A549 (cell line): ENCODE results near the gene CXCR3. TPM values are rescaled to one million over a fixed set of nuclear protein-coding genes. Genes with fewer than 3 reads are reported as not detected.
A peak's percentile ranks its signal among the peaks of the same experiment; 100 is the strongest.

Experiments
- ATAC-seq, 2 experiments: fragments of 200-7000 bp in 1 of 2; fragments of >200 bp in 1 of 2; cut with Nextera tagmentation in 1 of 2; cut with Tn5 transposase in 1 of 2; 3 replicates each; pipeline versions ENCODE4 v1.8.0 to v1.9.1; 2018 to 2020; ENCODE audit warnings: mild to moderate bottlenecking in 1 of 2, moderate library complexity in 1 of 2
- CTCF ChIA-PET: fragments of 300-600 bp; sonication (Branson Sonifier 250); formaldehyde crosslinking; extraction: SDS; loops from one replicate; lab custom pipeline; 2021; ENCODE audit warnings: antibody characterized with exemption, inconsistent platforms; lab: Yijun Ruan, JAX
- POLR2A ChIA-PET: fragments of 350-600 bp; formaldehyde crosslinking; extraction: SDS; loops from one replicate; lab custom pipeline; 2021; ENCODE audit warnings: antibody characterized with exemption, inconsistent platforms; lab: Yijun Ruan, JAX
- DNase-seq, 2 experiments: peaks; one replicate each; pipeline versions ENCODE4 v3.0.0 to v3.0.0-alpha.2; 2011 to 2016; ENCODE audit warnings: low read depth in 1 of 2, low spot score in 1 of 2
- FAIRE-seq: peaks from 2 replicates; lab custom pipeline; 2011; peaks lifted over from hg19 to GRCh38; lab: Jason Lieb, UNC
- H3K27ac ChIP-seq, 2 experiments: fragments of >200 bp; sonication (Bioruptor Twin); formaldehyde crosslinking; 3 replicates each; pipeline ENCODE4 v1.5.1; 2016 to 2017
- H3K4me1 ChIP-seq: fragments of >200 bp; sonication (Bioruptor Twin); formaldehyde crosslinking; 3 replicates; pipeline ENCODE4 v1.6.1; 2016
- H3K4me2 ChIP-seq: fragments of >200 bp; sonication (Bioruptor Twin); formaldehyde crosslinking; 3 replicates; pipeline ENCODE4 v1.6.1; 2016
- H3K4me3 ChIP-seq: fragments of >200 bp; sonication (Bioruptor Twin); formaldehyde crosslinking; 3 replicates; pipeline ENCODE4 v1.5.1; 2016
- H3K9me3 ChIP-seq: fragments of >200 bp; sonication (Bioruptor Twin); formaldehyde crosslinking; 3 replicates; pipeline ENCODE4 v1.6.1; 2016
- BHLHE40 ChIP-seq: IDR thresholded peaks from 2 replicates; pipeline ENCODE4 v1.6.1; 2012; ENCODE audit warnings: low read depth, low read length, inconsistent platforms
- CEBPB ChIP-seq, 2 experiments: fragments of >200 bp in 1 of 2; sonication (Bioruptor Twin) in 1 of 2; formaldehyde crosslinking in 1 of 2; IDR thresholded peaks; 2 replicates each; pipeline ENCODE4 v1.6.1; 2012 to 2016
- CHD4 ChIP-seq: fragments of 200-600 bp; sonication (generic); IDR thresholded peaks from 2 replicates; pipeline ENCODE4 v1.6.1; 2016; ENCODE audit warnings: antibody characterized with exemption, mild to moderate bottlenecking, borderline replicate concordance
- E2F6 ChIP-seq: IDR thresholded peaks from 2 replicates; pipeline ENCODE4 v1.6.1; 2012; ENCODE audit warnings: low read depth, borderline replicate concordance
- ELK1 ChIP-seq: fragments of 150-350 bp; IDR thresholded peaks from 2 replicates; pipeline ENCODE4 v1.6.1; 2014; ENCODE audit warnings: low read depth, mild to moderate bottlenecking, low read length
- EP300 ChIP-seq, 2 experiments: fragments of >200 bp; sonication (Bioruptor Twin); formaldehyde crosslinking; IDR thresholded peaks; 2 replicates in 1 of 2; 3 replicates in 1 of 2; pipeline ENCODE4 v1.6.1; 2016 to 2017
- FOSB ChIP-seq: fragments of 250-450 bp; sonication (Bioruptor Pico); IDR thresholded peaks from 2 replicates; pipeline ENCODE4 v1.5.0; 2020; ENCODE audit warnings: mild to moderate bottlenecking, moderate library complexity
- HEYL ChIP-seq: fragments of 250-450 bp; sonication (Bioruptor Pico); IDR thresholded peaks from 2 replicates; pipeline ENCODE4 v1.8.0; 2021; ENCODE audit warnings: mild to moderate bottlenecking, moderate library complexity
- HOXB13 ChIP-seq: fragments of 250-450 bp; sonication (Bioruptor Pico); IDR thresholded peaks from 2 replicates; pipeline ENCODE4 v1.5.0; 2020; ENCODE audit warnings: low read depth, mild to moderate bottlenecking, moderate library complexity
- JUNB ChIP-seq: fragments of >200 bp; sonication (Bioruptor Twin); formaldehyde crosslinking; IDR thresholded peaks from 2 replicates; pipeline ENCODE4 v1.6.1; 2016
- KDM1A ChIP-seq: fragments of 200-600 bp; sonication (generic); IDR thresholded peaks from 2 replicates; pipeline ENCODE4 v1.6.1; 2016; ENCODE audit warnings: low read depth, mild to moderate bottlenecking
- RAD21 ChIP-seq, 2 experiments: fragments of >200 bp in 1 of 2; sonication (Bioruptor Twin) in 1 of 2; formaldehyde crosslinking in 1 of 2; IDR thresholded peaks in 1 of 2; conservative IDR thresholded peaks in 1 of 2; 2 replicates in 1 of 2; 3 replicates in 1 of 2; pipeline ENCODE4 v1.6.1; 2012 to 2018; ENCODE audit warnings: inconsistent platforms in 1 of 2
- RARB ChIP-seq: fragments of 250-450 bp; sonication (Bioruptor Pico); IDR thresholded peaks from 2 replicates; pipeline ENCODE4 v1.8.0; 2021; ENCODE audit warnings: mild to moderate bottlenecking, moderate library complexity
- SMC3 ChIP-seq: fragments of >200 bp; sonication (Bioruptor Twin); formaldehyde crosslinking; IDR thresholded peaks from 3 replicates; pipeline ENCODE4 v1.6.1; 2018; ENCODE audit warnings: inconsistent platforms
- TFCP2L1 ChIP-seq: fragments of 250-450 bp; sonication (Bioruptor Pico); IDR thresholded peaks from 2 replicates; pipeline ENCODE4 v1.5.0; 2021; ENCODE audit warnings: mild to moderate bottlenecking
- TP53 ChIP-seq: fragments of 250-450 bp; sonication (Bioruptor Pico); IDR thresholded peaks from 2 replicates; pipeline ENCODE4 v1.5.0; 2021; ENCODE audit warnings: mild to moderate bottlenecking, moderate library complexity
- ZC3H11A ChIP-seq: fragments of 450-650 bp; IDR thresholded peaks from 2 replicates; pipeline ENCODE4 v1.6.1; 2014; ENCODE audit warnings: antibody characterized with exemption, mild to moderate bottlenecking
- ZSCAN20 ChIP-seq: fragments of 250-450 bp; sonication (Bioruptor Pico); IDR thresholded peaks from 2 replicates; pipeline ENCODE4 v1.8.0; 2022; ENCODE audit warnings: mild to moderate bottlenecking, moderate library complexity
- WGBS: methylation state at CpG from one replicate; pipeline ENCODE4 v1.1.6; 2017; ENCODE audit errors: missing lambda C conversion rate; 5-methylcytosine and 5-hydroxymethylcytosine counted together
- polyA plus RNA-seq, 4 experiments: library from polyadenylated mRNA; depleted of rRNA in 3 of 4; stranded (reverse); fragments of >200 nt; fragmentation: RNase III in 1 of 4; extraction: RNeasy Plus Mini Kit Qiagen cat#74134 plus additional on column Dnase treatment in 1 of 4; gene quantifications; 2 replicates in 3 of 4; 3 replicates in 1 of 4; pipeline ENCODE4 v1.2.3, GENCODE V29; 2011 to 2017
- TF ChIP-seq, protein P1 (sequence below): fragments of >200 bp; sonication (Bioruptor Twin); formaldehyde crosslinking; IDR thresholded peaks from 3 replicates; pipeline ENCODE4 v1.6.1; 2016
- TF ChIP-seq, protein P2 (sequence below): IDR thresholded peaks from 2 replicates; pipeline ENCODE4 v1.6.1; 2012

Gene CXCR3
- polyA plus RNA-seq, 2 of the 4 experiments (the other 2 are of a cell fraction) = not detected

GRCh38 chrX:71581210-71581609 lies 37.1 kb downstream of the CXCR3 start:
- FAIRE-seq = peak; percentile 88
- Histone ChIP-seq H3K27ac (no peak overlapping the region), H3K4me3 (no peak overlapping the region), H3K4me1 (no peaks in the 10 kb centered on the region), H3K4me2 (no peak overlapping the region), H3K9me3 (no peaks in the 10 kb centered on the region)
- 83% methylated on average over 5 of the region's 5 CpGs for WGBS
- ChIA-PET POLR2A (no interaction called here), CTCF (interaction anchor here (0.7 kb wide), 1 partner anchor 336 kb away, joined by 3 read pairs; no protein-coding TSS in a partner anchor)
- no peak for ATAC-seq
- TF ChIP-seq CEBPB (IDR thresholded peaks at IDR 0.05) (no peak), ZSCAN20 (CRISPR knock-in tag) (no peak), EP300 (IDR thresholded peaks at IDR 0.05) (no peak)
- no peak for DNase-seq

DNA sequence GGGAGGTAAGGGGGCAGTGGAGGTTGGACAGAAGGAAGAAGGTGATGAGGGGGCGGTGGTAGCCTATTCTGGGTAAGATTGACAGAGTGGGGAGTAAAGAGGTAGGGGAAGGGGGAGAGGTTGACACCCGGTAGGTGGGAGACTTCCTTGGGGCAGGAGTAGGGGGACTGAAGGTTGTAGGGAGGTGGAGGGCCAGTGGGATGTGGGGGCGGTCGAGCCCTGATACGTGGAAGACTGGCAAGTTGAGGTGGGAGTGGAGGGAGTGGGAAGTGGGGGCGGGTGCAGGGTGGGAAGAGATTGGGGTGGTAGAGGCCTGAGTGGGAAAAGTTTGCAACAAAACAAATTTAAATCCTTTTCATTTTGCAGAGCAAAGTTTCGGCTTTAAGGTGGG lies 38.3 kb downstream of the CXCR3 start:
- H3K4me1 ChIP-seq = no peaks in the 10 kb centered on the region
- WGBS = 95% methylated on average over 7 of the region's 7 CpGs
- ChIA-PET POLR2A (no interaction called here), CTCF (no interaction called here)
- FAIRE-seq (no peak), ATAC-seq (peak in 1 of 2 experiments; percentile 50; a peak in 1 of 6 replicates), DNase-seq (no peak)
- no peak for TF ChIP-seq FOSB (CRISPR knock-in tag)
- no peak overlapping the region for H3K27ac ChIP-seq
- no peak overlapping the region for H3K4me3 ChIP-seq
- H3K9me3 ChIP-seq = no peaks in the 10 kb centered on the region
- H3K4me2 ChIP-seq = no peak overlapping the region

DNA sequence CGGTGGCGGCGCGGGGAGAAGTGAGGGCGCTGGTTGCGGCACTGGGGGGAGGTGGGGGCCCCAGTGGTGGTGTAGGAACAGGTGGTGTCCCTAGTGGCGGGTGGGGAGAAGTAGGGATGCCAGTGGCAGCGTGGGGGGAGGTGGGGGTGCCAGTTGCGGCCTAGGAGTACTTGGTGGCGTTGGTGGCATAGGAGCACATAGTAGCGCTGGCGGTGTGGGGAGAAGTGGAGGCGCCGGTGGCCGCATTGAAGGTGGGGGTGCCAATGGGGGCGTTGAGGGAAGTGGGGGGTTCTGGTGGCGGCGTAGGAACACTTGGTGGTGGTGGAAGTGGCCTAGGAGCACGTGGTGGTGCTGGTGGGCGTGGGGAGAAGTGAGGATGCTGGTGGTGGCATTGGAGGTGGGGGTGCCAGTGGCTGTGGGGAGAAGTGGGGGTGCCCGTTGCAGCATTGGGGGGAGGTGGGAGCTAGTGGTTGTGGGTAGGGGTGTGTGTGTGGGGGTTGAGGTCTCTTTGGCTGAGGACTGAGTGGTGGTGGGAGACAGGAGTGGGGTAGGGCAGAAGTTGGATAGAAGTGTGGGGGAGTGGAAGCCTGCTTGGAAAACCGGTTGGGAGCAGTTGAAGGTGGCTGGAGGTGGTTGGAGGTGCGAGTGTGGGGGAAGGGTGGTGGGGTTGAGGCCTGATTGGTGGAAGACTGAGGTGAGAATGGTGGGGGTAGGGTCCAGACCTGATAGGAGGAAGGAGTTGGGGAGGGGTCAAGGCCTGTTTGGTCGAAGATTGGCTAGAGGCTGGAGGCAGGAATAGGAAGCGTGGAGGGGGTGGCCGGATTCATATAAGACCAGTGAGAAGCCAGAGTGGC lies 38.9 kb downstream of the CXCR3 start:
- TF ChIP-seq TFCP2L1 (CRISPR knock-in tag) = no peak
- TF ChIP-seq E2F6 = no peak
- TF ChIP-seq RARB (CRISPR knock-in tag) = no peak
- no peak for TF ChIP-seq ZC3H11A
- no peak for TF ChIP-seq CHD4
- TF ChIP-seq SMC3 = no peak
- TF ChIP-seq, protein P1, sequence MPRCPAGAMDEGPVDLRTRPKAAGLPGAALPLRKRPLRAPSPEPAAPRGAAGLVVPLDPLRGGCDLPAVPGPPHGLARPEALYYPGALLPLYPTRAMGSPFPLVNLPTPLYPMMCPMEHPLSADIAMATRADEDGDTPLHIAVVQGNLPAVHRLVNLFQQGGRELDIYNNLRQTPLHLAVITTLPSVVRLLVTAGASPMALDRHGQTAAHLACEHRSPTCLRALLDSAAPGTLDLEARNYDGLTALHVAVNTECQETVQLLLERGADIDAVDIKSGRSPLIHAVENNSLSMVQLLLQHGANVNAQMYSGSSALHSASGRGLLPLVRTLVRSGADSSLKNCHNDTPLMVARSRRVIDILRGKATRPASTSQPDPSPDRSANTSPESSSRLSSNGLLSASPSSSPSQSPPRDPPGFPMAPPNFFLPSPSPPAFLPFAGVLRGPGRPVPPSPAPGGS = no peak
- no peak for TF ChIP-seq RAD21 (conservative IDR thresholded peaks at IDR 0.05 in 1 of 2, IDR thresholded peaks at IDR 0.05 in 1 of 2)
- TF ChIP-seq TP53 = no peak
- TF ChIP-seq ELK1 = no peak
- no peak for TF ChIP-seq EP300 (IDR thresholded peaks at IDR 0.05)
- TF ChIP-seq KDM1A = no peak
- TF ChIP-seq, protein P2, sequence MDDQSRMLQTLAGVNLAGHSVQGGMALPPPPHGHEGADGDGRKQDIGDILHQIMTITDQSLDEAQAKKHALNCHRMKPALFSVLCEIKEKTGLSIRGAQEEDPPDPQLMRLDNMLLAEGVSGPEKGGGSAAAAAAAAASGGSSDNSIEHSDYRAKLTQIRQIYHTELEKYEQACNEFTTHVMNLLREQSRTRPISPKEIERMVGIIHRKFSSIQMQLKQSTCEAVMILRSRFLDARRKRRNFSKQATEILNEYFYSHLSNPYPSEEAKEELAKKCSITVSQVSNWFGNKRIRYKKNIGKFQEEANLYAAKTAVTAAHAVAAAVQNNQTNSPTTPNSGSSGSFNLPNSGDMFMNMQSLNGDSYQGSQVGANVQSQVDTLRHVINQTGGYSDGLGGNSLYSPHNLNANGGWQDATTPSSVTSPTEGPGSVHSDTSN = no peak
- TF ChIP-seq BHLHE40 = no peak
- TF ChIP-seq FOSB (CRISPR knock-in tag) = no peak
- no peak for TF ChIP-seq JUNB
- no peak for TF ChIP-seq CEBPB (IDR thresholded peaks at IDR 0.05)
- no peak for TF ChIP-seq HOXB13 (CRISPR knock-in tag)
- no peak for TF ChIP-seq HEYL (CRISPR knock-in tag)
- TF ChIP-seq, all 56 proteins: peak for 0
- no peak for FAIRE-seq
- no peak; a peak in 1 of 6 replicates for ATAC-seq
- WGBS = 93% methylated on average over 22 of the region's 26 CpGs
- ChIA-PET POLR2A (no interaction called here), CTCF (no interaction called here)
- no peak overlapping the region for H3K4me2 ChIP-seq
- H3K4me1 ChIP-seq = no peaks in the 10 kb centered on the region; the same call in 2 of the 3 replicates
- no peak for DNase-seq
- H3K9me3 ChIP-seq = no peaks in the 10 kb centered on the region
- no peak overlapping the region for H3K27ac ChIP-seq
- no peak overlapping the region for H3K4me3 ChIP-seq
